Large intestine (tissue), 3 donors: Measurements from ENCODE around the gene CHFR. TPM values are rescaled to one million over a fixed set of nuclear protein-coding genes. Genes with fewer than 3 reads are reported as not detected.
"Not testable (repeated sequence)": the region's sequence is repeated elsewhere in the genome, so short reads cannot be mapped to it uniquely, and the experiment has no call there.

Experiments
- DNase-seq, 2 donors: peaks; one replicate each; pipeline versions ENCODE4 v3.0.0 to v3.0.0-alpha.2; 2013
- H3K27ac ChIP-seq: one replicate; pipeline ENCODE4 v1.5.1; 2013; ENCODE audit warnings: low read length
- H3K27me3 ChIP-seq: 2 replicates; pipeline ENCODE4 v1.6.1; 2013; ENCODE audit warnings: low read length; ENCODE audit not compliant: control insufficient read depth, insufficient read depth
- H3K36me3 ChIP-seq: 2 replicates; pipeline ENCODE4 v1.6.1; 2013; ENCODE audit warnings: low read length; ENCODE audit not compliant: control insufficient read depth, insufficient read depth
- H3K4me1 ChIP-seq: one replicate; pipeline ENCODE4 v1.6.1; 2013; ENCODE audit warnings: low read length; ENCODE audit not compliant: control insufficient read depth, insufficient read depth
- H3K4me3 ChIP-seq: one replicate; pipeline ENCODE4 v1.5.1; 2013; ENCODE audit warnings: low read length
- H3K9me3 ChIP-seq: one replicate; pipeline ENCODE4 v1.6.1; 2013; ENCODE audit warnings: mild to moderate bottlenecking, low read depth, low read length, moderate library complexity; ENCODE audit not compliant: control insufficient read depth
- WGBS: methylation state at CpG from one replicate; pipeline ENCODE4 v1.1.5; 2013; ENCODE audit warnings: low lambda C conversion rate; ENCODE audit not compliant: insufficient coverage; 5-methylcytosine and 5-hydroxymethylcytosine counted together
- polyA plus RNA-seq: library from polyadenylated mRNA; unstranded; fragments of 120-200 nt; gene quantifications from one replicate; pipeline ENCODE4 v1.2.1, GENCODE V29; 2013

Gene CHFR
- polyA plus RNA-seq, 1 donor = 31.9 TPM

GRCh38 chr12:132841151-132841550 lies 46.3 kb downstream of the CHFR start:
- Histone ChIP-seq H3K27me3 (no peaks in the 10 kb centered on the region), H3K36me3 (peaks cover 45% of the 10 kb centered on the region), H3K4me1 (no peaks in the 10 kb centered on the region), H3K27ac (no peak overlapping the region), H3K4me3 (no peak overlapping the region), H3K9me3 (no peaks in the 10 kb centered on the region)
- DNase-seq = no peak
- WGBS = no CpG with 5 or more reads among the region's 15 CpGs

DNA sequence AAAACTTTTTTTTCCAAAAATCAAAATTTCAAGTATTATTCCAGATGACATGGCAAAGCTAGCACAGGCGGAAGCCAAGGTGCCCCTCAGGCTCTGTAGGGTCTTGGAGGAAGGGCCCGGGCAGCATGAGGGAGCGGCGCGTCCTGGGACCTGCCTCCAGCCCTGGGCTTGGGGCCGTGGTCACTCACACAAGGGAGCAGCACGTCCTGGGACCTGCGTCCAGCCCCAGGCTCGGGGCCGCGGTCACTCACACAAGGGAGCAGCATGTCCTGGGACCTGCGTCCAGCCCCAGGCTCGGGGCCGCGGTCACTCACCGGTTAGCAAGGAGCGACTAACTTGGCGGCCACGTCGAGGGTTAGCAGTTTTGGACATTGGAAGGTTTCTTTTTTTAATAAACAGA lies 46.9 kb downstream of the CHFR start:
- peaks cover 39% of the 10 kb centered on the region for H3K36me3 ChIP-seq

DNA sequence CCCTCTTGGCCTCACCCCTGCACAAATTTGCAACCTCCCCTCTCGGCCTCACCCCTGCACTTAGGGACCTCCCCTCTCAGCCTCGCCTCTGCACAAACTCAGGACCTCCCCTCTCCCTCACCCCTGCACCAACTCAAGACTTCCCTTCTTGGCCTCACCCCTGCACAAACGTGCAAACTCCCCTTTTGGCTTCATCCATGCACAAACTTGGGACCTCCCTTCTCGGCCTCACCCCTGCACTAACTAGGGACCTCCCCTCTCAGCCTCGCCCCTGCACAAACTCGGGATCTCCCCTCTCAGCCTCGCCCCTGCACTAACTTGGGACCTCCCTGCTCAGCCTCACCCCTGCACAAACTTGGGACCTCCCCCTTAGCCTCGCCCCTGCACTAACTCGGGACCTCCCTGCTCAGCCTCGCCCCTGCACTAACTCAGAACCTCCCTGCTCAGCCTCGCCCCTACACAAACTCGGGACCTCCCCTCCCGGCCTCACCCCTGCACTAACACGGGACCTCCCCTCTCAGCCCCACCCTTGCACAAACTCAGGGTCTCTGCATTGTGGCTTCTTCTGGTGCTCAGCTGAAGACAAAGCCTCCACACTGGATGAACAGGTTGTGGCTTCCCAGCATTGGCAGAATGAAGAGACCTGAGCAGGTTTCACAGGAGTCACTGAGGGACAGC lies 47.7 kb downstream of the CHFR start:
- no peaks in the 10 kb centered on the region for H3K9me3 ChIP-seq
- no peaks in the 10 kb centered on the region for H3K27me3 ChIP-seq
- no peaks in the 10 kb centered on the region for H3K4me1 ChIP-seq
- no CpG with 5 or more reads among the region's 14 CpGs for WGBS
- H3K36me3 ChIP-seq = peaks cover 40% of the 10 kb centered on the region
- no peak for DNase-seq
- H3K4me3 ChIP-seq = no peak overlapping the region
- H3K27ac ChIP-seq = no peak overlapping the region

More for the DNA sequence above, 46.9 kb downstream of the CHFR start:
- no CpG with 5 or more reads among the region's 20 CpGs for WGBS
- H3K27me3 ChIP-seq = no peaks in the 10 kb centered on the region
- H3K9me3 ChIP-seq = no peaks in the 10 kb centered on the region
- no peak overlapping the region for H3K4me3 ChIP-seq
- H3K27ac ChIP-seq = no peak overlapping the region
- H3K4me1 ChIP-seq = no peaks in the 10 kb centered on the region
- DNase-seq = no peak

DNA sequence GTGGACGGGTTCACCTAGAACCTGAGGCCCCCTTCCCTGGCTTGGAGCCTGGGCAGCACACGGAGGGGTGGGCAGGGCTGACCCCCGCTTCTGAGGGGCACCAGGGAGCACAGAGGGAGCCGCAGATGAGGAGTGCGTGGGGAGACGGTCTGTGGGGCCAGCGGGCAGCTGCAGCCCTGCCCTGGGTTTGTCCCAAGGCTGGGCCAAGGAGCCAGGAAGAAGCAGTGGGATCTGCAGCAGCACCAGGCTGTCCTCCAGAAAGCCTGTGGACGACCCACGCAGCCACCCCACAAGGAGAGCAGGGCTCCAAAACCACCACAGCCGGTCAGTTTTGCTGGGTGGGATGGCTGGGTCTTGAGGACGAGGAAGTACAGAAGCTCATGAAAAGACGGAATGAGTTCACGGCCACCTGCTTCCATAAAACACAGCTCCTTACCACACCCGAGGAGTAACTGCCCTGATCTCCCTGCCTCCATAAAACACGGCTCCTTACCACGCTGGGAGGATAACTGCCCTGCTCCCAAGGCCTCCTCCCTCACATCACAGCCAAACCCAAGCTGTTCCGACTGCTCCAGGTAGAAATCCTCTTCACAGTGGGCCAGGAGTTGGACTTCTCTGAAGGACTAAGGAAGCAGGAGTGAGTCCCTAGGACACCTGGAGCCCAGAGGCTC lies 48.9 kb downstream of the CHFR start:
- H3K4me1 ChIP-seq = no peaks in the 10 kb centered on the region
- H3K27ac ChIP-seq = no peak overlapping the region
- H3K9me3 ChIP-seq = no peaks in the 10 kb centered on the region
- no peak for DNase-seq
- WGBS = no CpG with 5 or more reads among the region's 17 CpGs
- H3K27me3 ChIP-seq = no peaks in the 10 kb centered on the region
- peaks cover 40% of the 10 kb centered on the region for H3K36me3 ChIP-seq
- H3K4me3 ChIP-seq = no peak overlapping the region

DNA sequence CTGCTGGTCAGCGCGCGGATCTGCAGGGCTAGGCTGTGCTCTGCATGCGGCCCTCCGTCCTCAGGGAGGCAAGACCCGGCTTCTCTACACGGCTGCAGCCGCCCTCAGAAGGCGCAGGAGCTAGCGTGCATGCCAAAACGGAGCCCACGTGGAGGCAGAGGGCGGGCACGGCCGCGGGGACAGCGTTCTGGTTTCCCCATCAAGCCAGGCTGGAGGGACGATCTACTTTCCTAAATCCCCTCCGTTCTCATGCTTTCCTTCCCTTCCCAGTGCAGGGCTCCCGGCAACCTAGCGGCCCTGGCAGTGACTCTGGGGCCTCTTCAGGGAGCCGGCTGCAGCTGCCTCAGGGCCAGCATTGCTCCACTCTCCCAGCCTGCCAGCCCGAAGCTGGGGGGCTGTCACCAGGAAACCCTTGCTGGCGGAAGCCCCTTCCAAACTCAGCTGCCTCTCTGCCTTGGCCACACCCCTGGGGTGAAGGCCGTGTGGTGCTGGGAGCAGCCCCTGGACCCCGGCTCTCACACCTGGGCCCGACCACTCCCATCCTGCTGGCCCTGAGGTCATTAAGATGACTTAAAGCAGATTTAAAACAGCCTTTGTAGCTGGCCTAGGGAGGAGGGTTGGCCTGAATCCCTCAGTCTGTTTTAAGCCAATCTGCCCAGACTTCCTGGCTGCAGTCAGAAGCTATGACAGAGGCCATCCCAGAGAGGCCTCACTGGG lies 49.6 kb downstream of the CHFR start:
- H3K27me3 ChIP-seq = no peaks in the 10 kb centered on the region
- no peak overlapping the region for H3K27ac ChIP-seq
- H3K9me3 ChIP-seq = no peaks in the 10 kb centered on the region
- WGBS = no CpG with 5 or more reads among the region's 27 CpGs
- peaks cover 36% of the 10 kb centered on the region for H3K36me3 ChIP-seq
- no peaks in the 10 kb centered on the region for H3K4me1 ChIP-seq
- no peak overlapping the region for H3K4me3 ChIP-seq
- no peak for DNase-seq

GRCh38 chr12:132836795-132837331 lies 50.5 kb downstream of the CHFR start:
- no peak for DNase-seq
- no peak overlapping the region for H3K27ac ChIP-seq
- WGBS = 80% methylated on average over 1 of the region's 5 CpGs
- H3K4me1 ChIP-seq = no peaks in the 10 kb centered on the region
- no peaks in the 10 kb centered on the region for H3K9me3 ChIP-seq
- H3K36me3 ChIP-seq = peaks cover 31% of the 10 kb centered on the region
- no peaks in the 10 kb centered on the region for H3K27me3 ChIP-seq
- H3K4me3 ChIP-seq = no peak overlapping the region

- not testable (repeated sequence) for H3K27me3 ChIP-seq, DNase-seq, H3K4me1 ChIP-seq, H3K9me3 ChIP-seq, H3K4me3 ChIP-seq, H3K27ac ChIP-seq
- no CpG with 5 or more reads among the region's 30 CpGs for WGBS
- peaks cover 28% of the 10 kb centered on the region for H3K36me3 ChIP-seq
These were observed 51.2 kb downstream of the CHFR start for GRCh38 chr12:132836230-132836629.

DNA sequence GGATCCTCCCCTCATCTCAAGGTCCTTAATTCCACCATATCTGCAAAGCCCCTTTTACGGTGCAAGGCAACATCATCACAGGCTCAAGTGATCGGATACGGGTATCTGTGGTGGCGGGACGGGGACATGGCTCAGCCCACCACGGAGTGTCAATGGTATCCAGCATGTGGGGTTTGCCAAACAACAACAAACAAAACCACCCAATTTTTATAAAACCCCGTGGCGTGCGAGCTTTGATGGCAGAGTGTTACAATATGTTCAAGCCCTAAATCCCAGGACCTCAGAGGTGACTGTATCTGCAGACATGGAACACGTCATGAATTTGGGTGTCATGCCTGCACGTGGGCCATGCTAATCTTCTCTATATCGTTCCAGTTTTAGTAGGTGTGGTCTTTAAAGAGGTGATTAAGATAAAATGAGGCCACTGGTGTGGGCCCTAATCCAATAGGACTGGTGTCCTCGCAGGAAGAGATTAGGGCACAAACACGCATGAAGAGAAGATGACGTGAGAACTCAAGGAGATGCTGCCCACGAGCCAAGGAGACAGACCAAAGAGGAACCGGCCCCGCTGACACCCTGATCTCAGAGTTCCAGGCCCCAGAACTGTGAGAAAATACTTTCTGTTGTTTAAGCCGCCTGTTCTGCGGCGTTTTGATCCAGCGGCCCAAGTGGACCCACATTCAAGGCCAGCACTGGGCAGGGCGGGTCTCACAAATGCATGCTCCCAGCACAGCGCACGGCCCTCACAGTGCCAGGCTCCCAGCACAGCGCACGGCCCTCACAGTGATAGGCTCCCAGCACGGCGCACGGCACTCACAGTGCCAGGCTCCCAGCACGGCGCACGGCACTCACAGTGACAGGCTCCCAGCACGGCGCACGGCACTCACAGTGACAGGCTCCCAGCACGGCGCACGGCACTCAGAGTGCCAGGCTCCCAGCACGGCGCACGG lies 52.1 kb downstream of the CHFR start:
- DNase-seq = no peak
- Histone ChIP-seq H3K9me3 (no peaks in the 10 kb centered on the region), H3K4me1 (no peaks in the 10 kb centered on the region), H3K27ac (no peak overlapping the region), H3K27me3 (no peaks in the 10 kb centered on the region), H3K4me3 (no peak overlapping the region), H3K36me3 (peaks cover 21% of the 10 kb centered on the region)
- no CpG with 5 or more reads among the region's 42 CpGs for whole genome bisulfite sequencing

GRCh38 chr12:132834181-132834711 lies 53.2 kb downstream of the CHFR start:
- no CpG with 5 or more reads among the region's 5 CpGs for WGBS
- no peak for DNase-seq
- peaks cover 14% of the 10 kb centered on the region for H3K36me3 ChIP-seq
- no peaks in the 10 kb centered on the region for H3K4me1 ChIP-seq
- H3K27me3 ChIP-seq = no peaks in the 10 kb centered on the region
- H3K27ac ChIP-seq = no peak overlapping the region
- H3K9me3 ChIP-seq = no peaks in the 10 kb centered on the region
- no peak overlapping the region for H3K4me3 ChIP-seq
